Astrocyte of the cerebellum (primary cell): Measurements from ENCODE around the gene TBR1.

Experiments
- DNase-seq: peaks from one replicate; pipeline ENCODE4 v3.0.0-alpha.2; 2011; ENCODE audit warnings: low read depth
- H3K4me3 ChIP-seq: 2 replicates; pipeline ENCODE4 v1.5.1; 2011; ENCODE audit warnings: mild to moderate bottlenecking, low read depth, low read length, moderate library complexity
- in situ Hi-C: cut with HindIII; loops from 2 replicates; pipeline ENCODE4 v1.10.0; 2017; ENCODE audit warnings: low sequenced_read_pairs
- TF ChIP-seq, protein P1 (sequence below): IDR thresholded peaks from 2 replicates; pipeline ENCODE4 v1.5.1; 2012; ENCODE audit warnings: low read length, low read depth, moderate library complexity, mild to moderate bottlenecking; ENCODE audit errors: missing control alignments

The TBR1 gene

GRCh38 chr2:161417438-161418274 is 1.6 kb downstream of the TBR1 start:
- in situ Hi-C loops = no loop called here
- H3K4me3 ChIP-seq = no peak overlapping the region
- TF ChIP-seq, protein P1, sequence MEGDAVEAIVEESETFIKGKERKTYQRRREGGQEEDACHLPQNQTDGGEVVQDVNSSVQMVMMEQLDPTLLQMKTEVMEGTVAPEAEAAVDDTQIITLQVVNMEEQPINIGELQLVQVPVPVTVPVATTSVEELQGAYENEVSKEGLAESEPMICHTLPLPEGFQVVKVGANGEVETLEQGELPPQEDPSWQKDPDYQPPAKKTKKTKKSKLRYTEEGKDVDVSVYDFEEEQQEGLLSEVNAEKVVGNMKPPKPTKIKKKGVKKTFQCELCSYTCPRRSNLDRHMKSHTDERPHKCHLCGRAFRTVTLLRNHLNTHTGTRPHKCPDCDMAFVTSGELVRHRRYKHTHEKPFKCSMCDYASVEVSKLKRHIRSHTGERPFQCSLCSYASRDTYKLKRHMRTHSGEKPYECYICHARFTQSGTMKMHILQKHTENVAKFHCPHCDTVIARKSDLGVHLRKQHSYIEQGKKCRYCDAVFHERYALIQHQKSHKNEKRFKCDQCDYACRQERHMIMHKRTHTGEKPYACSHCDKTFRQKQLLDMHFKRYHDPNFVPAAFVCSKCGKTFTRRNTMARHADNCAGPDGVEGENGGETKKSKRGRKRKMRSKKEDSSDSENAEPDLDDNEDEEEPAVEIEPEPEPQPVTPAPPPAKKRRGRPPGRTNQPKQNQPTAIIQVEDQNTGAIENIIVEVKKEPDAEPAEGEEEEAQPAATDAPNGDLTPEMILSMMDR = no peak

GRCh38 chr2:161418275-161418714 is 2.2 kb downstream of the TBR1 start:
- TF ChIP-seq, protein P1 = no peak
- no peak for DNase-seq
- H3K4me3 ChIP-seq = no peak overlapping the region
- in situ Hi-C loops = no loop called here

More at GRCh38 chr2:161417438-161418274, 1.6 kb downstream of the TBR1 start:
- DNase-seq = no peak

GRCh38 chr2:161418715-161419637 is 2.9 kb downstream of the TBR1 start:
- peak overlapping the region; percentile 7 for H3K4me3 ChIP-seq
- in situ Hi-C loops = no loop called here
- DNase-seq = no peak
- TF ChIP-seq, protein P1 = no peak

DNA sequence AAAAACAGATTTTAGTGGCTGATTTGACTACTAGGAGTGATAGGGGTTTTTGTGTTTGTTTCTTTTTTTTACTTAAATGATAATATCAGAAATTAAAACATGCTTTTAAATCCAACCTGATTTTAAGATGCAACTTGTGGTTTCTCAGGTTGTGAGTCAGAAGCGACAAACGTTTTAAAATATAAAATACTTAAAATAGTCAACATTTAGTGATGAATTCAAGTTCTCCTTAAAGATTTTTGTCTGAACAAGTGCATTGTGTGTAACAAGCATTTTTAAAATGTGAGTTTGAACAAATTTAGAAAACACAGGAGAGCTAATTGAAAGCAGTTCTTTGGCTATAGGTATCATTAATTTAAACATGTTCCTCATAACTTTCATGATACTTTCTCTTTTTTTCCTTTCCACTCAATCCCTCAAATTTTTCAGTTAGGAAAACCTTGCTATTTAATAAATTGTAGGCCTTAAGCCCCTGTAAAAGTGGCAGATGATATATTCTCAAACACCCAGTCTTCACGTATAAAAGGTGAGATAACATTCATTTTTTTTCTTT is 3.6 kb downstream of the TBR1 start:
- TF ChIP-seq, protein P1 = no peak
- in situ Hi-C loops = no loop called here
- no peak overlapping the region for H3K4me3 ChIP-seq
- no peak for DNase-seq

- no peak overlapping the region for H3K4me3 ChIP-seq
- TF ChIP-seq, protein P1 = no peak
- in situ Hi-C loops = no loop called here
- DNase-seq = no peak
Measured at GRCh38 chr2:161420406-161421074, 4.4 kb downstream of the TBR1 start.

DNA sequence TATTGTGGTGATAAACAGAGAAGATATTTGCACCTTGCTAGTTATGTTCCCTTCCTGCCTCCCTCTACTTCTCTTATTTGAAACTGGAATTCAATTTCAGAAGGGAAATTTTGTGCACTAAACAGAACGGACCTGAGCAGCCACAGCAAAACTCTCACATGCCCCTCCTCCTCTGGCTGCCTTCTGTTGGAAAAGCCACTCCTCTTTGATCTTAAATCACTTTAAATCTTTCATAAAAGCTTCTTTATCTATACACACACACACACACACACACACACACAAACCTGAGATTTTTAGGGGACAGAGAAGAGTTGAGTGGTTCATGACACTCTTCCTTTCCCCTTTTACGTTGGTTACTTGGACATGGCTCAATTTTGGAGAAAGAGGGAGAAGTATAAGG is 5.6 kb downstream of the TBR1 start:
- no peak overlapping the region for H3K4me3 ChIP-seq
- in situ Hi-C loops = no loop called here
- TF ChIP-seq, protein P1 = no peak
- no peak for DNase-seq
